Heart left ventricle (tissue), 16 donors: ENCODE measurements around the gene USP48. TPM values are rescaled to one million over a fixed set of nuclear protein-coding genes. Genes with fewer than 3 reads are reported as not detected.
"Not testable (repeated sequence)": the region's sequence is repeated elsewhere in the genome, so short reads cannot be mapped to it uniquely, and the experiment has no call there.

ENCODE experiments used
- ATAC-seq, 4 donors: fragments of 200-7000 bp; cut with Tn5 transposase; one replicate each; pipeline ENCODE4 v1.9.1; 2020 to 2022; ENCODE audit warnings: moderate library complexity in 4 of 4, mild to moderate bottlenecking in 3 of 4, moderate number of reproducible peaks in 1 of 4
- DNase-seq, 5 donors: peaks; one replicate each; pipeline ENCODE4 v3.0.0-alpha.2; 2020
- H3K27ac ChIP-seq, 12 donors: fragments of 200-600 bp; sonication (generic) in 4 of 12; one replicate each; pipeline versions ENCODE4 v1.5.0 to v1.8.0; 2016 to 2022; ENCODE audit warnings: mild to moderate bottlenecking in 2 of 12
- H3K27me3 ChIP-seq, 9 donors: fragments of 200-600 bp; sonication (generic) in 2 of 9; one replicate each; pipeline versions ENCODE4 v1.5.1 to v1.8.0; 2016 to 2022; ENCODE audit warnings: mild to moderate bottlenecking in 3 of 9
- H3K36me3 ChIP-seq, 9 donors: fragments of 200-600 bp; sonication (generic) in 2 of 9; one replicate each; pipeline versions ENCODE4 v1.5.0 to v1.8.0; 2018 to 2022; ENCODE audit warnings: mild to moderate bottlenecking in 2 of 9
- H3K4me1 ChIP-seq, 12 donors: fragments of 200-600 bp; sonication (generic) in 4 of 12; one replicate each; pipeline versions ENCODE4 v1.5.0 to v1.8.0; 2016 to 2022; ENCODE audit warnings: mild to moderate bottlenecking in 3 of 12
- H3K4me3 ChIP-seq, 12 donors: fragments of 200-600 bp; sonication (generic) in 4 of 12; one replicate each; pipeline versions ENCODE4 v1.5.0 to v1.8.0; 2017 to 2022; ENCODE audit warnings: mild to moderate bottlenecking in 9 of 12, moderate library complexity in 4 of 12
- H3K9me3 ChIP-seq, 12 donors: fragments of 200-600 bp; sonication (generic) in 4 of 12; one replicate each; pipeline versions ENCODE4 v1.5.0 to v1.8.0; 2016 to 2022; ENCODE audit warnings: mild to moderate bottlenecking in 1 of 12
- POLR2A ChIP-seq, 2 donors: fragments of 450-650 bp; IDR thresholded peaks; one replicate each; pipeline ENCODE4 v1.6.1; 2017; ENCODE audit warnings: antibody characterized with exemption in 2 of 2, mild to moderate bottlenecking in 2 of 2, moderate library complexity in 2 of 2
- WGBS, 4 donors: extraction: QIAGEN DNeasy Blood & Tissue Kit in 2 of 4; methylation state at CpG; one replicate each; pipeline versions ENCODE4 v1.1.5 to v1.1.7; 2013 to 2018; 5-methylcytosine and 5-hydroxymethylcytosine counted together
- intact Hi-C, 10 donors: fragments of 100-400 bp; cut with DNase I; formaldehyde crosslinking; loops; one replicate each; pipeline versions ENCODE4 v1.11.1 to v1.14.2; 2022
- polyA plus RNA-seq, 2 donors: library from polyadenylated mRNA; stranded (reverse); fragments of 200-250 nt; gene quantifications; one replicate each; pipeline ENCODE4 v1.2.3, GENCODE V29; 2013
- total RNA-seq, 9 donors: library from RNA; depleted of rRNA in 2 of 9; stranded (reverse); fragments of >200 nt in 2 of 9; fragmentation: NEBNext Ultra II Directional in 3 of 9; extraction: Animal tissue kit (Norgen Biotek cat#: 25700) in 3 of 9; gene quantifications; one replicate each; pipeline versions ENCODE4 v1.1.0 to v1.2.4, GENCODE V29; 2016 to 2023
- TF ChIP-seq, protein P1 (sequence below), 12 donors: fragments of 200-600 bp; sonication (generic) in 4 of 12; IDR thresholded peaks; one replicate each; pipeline versions ENCODE4 v1.5.0 to v1.8.0; 2018 to 2022; ENCODE audit warnings: antibody characterized with exemption in 12 of 12, mild to moderate bottlenecking in 5 of 12
- donor health status: ischemic (EF 13 %, LVEDD 7.1; RV severe dilation, severe dysfunction).
- donor health status: healthy with polysubstance abuse.
- donor health status: DM: no; HTN: yes; CAD: no.
- donor health status: DM: no; HTN: no; CAD: no.
- donor health status: ischemic (EF 25% LVEDD 6.9; RV normal size, moderate dysfunction).
- donor health status: ischemic (EF 25% LVEDD 5.7; RV mildly dilated, moderate dysfunction).
- donor health status: healthy.
- donor health status: DM: yes; HTN: yes; CAD: no.
- donor health status: ischemic (EF 35%, LVEDD 5.7; RV mildly dilated, moderate dysfunction).
- donor health status: nonischemic (EF 11% LVEDD 7.7; RV severe dilation, severe dysfunction).
- donor health status: DM: yes; HTN: yes; CAD: no.
- donor health status: PGD.
- donor health status: ischemic (EF 29% LVEDD 5.4; RV normal size, mild dysfunction).
- donor health status: nonischemic (EF 23%, LVEDD 6.1; RV moderate dilation, normal function).

The USP48 gene
- total and polyA plus RNA-seq, 11 donors = 17.3 to 45.5 (median 38.8) TPM

DNA sequence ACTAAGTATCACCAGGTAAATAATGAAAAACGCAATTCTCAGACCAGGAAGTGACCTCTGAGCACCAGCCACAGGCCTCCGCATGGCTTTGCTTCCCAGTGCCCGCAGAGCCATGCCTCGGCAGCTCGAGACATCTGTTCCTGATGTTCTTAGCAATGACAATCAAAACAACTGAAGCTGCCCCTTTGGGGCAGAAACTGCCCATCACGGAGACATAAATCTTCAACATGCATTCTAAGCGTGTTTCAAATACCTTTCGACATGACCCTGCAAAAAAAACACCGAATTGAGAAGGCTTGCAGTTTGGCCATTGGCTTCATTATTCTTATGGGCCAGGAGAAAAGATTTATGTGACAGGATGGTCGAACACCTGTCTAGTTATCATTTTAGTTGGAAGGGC lies 108.0 kb downstream of the USP48 start:
- ATAC-seq (no peak), DNase-seq (no peak)
- no peaks in the 10 kb centered on the region for H3K9me3 ChIP-seq
- peaks cover 0 to 38% (median 26%) of the 10 kb centered on the region in 9 donors for H3K36me3 ChIP-seq
- H3K27me3 ChIP-seq = peaks cover 0 to 14% (median 0%) of the 10 kb centered on the region in 9 donors
- TF ChIP-seq, protein P1, sequence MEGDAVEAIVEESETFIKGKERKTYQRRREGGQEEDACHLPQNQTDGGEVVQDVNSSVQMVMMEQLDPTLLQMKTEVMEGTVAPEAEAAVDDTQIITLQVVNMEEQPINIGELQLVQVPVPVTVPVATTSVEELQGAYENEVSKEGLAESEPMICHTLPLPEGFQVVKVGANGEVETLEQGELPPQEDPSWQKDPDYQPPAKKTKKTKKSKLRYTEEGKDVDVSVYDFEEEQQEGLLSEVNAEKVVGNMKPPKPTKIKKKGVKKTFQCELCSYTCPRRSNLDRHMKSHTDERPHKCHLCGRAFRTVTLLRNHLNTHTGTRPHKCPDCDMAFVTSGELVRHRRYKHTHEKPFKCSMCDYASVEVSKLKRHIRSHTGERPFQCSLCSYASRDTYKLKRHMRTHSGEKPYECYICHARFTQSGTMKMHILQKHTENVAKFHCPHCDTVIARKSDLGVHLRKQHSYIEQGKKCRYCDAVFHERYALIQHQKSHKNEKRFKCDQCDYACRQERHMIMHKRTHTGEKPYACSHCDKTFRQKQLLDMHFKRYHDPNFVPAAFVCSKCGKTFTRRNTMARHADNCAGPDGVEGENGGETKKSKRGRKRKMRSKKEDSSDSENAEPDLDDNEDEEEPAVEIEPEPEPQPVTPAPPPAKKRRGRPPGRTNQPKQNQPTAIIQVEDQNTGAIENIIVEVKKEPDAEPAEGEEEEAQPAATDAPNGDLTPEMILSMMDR (IDR thresholded peaks at IDR 0.05) = no peak
- TF ChIP-seq POLR2A (IDR thresholded peaks at IDR 0.05) = no peak
- peaks cover 6 to 33% (median 23%) of the 10 kb centered on the region in 12 donors for H3K4me1 ChIP-seq
- intact Hi-C loops = loop anchor here in 1 of 10 donors (10.0 kb wide), 1 partner anchor 740 kb away; no protein-coding TSS in a partner anchor
- 90 to 94% (median 93%) methylated on average over 10 of the region's 10 CpGs for WGBS, 4 donors
- no peak overlapping the region for H3K27ac ChIP-seq
- no peak overlapping the region for H3K4me3 ChIP-seq

DNA sequence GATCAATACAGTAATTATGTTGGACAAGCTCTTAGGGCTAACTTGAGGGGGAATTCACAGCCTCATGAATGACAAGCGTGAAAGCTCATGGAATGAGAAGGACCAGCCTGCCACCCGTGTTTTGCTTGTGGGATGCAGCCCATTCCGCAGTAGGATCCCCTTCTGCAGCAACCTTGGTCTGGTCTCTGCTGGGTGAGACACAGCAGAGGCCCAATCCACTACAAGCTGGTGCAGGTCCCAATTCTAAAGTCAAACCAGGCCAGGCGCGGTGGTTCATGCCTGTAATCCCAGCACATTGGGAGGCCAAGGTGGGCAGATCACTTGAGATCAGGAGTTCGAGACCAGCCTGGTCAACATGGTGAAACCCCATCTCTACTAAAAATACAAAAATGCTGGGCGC lies 109.1 kb downstream of the USP48 start:
- 85 to 93% (median 90%) methylated on average over 6 to 7 of the region's 7 CpGs for WGBS, 4 donors
- peaks cover 0 to 27% (median 15%) of the 10 kb centered on the region in 9 donors for H3K36me3 ChIP-seq
- not testable (repeated sequence) for H3K9me3 ChIP-seq, ATAC-seq, DNase-seq, H3K4me3 ChIP-seq
- H3K4me1 ChIP-seq = peaks cover 6 to 44% (median 34%) of the 10 kb centered on the region in 12 donors
- H3K27ac ChIP-seq = peak overlapping the region in 6 of 12 donors; percentile 35 to 67 (median 53)
- intact Hi-C loops = loop anchor here in 1 of 10 donors (10.0 kb wide), 1 partner anchor 741 kb away; no protein-coding TSS in a partner anchor
- peaks cover 0 to 25% (median 8%) of the 10 kb centered on the region in 9 donors for H3K27me3 ChIP-seq

DNA sequence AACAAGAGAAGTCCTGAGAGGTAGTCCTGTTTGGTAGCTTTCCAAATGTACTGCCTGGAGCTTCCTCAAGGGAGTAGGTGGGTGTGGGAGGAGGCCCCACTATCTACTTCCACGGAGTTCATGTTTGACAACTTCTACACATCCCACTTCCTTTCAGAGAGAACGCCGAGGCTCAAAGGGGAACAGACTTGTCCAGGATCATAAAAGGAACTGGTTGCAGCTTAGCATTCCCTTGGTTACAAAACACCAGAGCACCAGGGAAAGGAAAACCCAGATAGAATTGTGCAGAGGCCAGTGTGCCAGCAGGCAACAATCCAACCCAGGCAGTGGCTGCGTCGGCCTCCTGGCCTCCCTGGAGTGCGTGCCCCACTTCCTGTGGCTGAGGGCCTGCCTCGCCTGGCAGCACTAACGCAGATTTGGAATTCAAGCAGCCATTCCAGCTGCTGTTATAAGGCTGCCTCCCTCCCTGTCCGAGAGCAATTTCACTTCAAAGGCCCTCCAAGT lies 109.6 kb downstream of the USP48 start:
- no peaks in the 10 kb centered on the region for H3K9me3 ChIP-seq
- ATAC-seq (peak; percentile 53 to 88 (median 76)), DNase-seq (peak; percentile 64 to 83 (median 76))
- H3K27ac ChIP-seq = peak overlapping the region in 7 of 12 donors; percentile 18 to 67 (median 46)
- intact Hi-C loops = loop anchor here in 1 of 10 donors (10.0 kb wide), 1 partner anchor 741 kb away; no protein-coding TSS in a partner anchor
- 0 to 46% (median 5%) methylated on average over 7 to 9 of the region's 9 CpGs for WGBS, 4 donors
- peaks cover 6 to 50% (median 38%) of the 10 kb centered on the region in 12 donors for H3K4me1 ChIP-seq
- H3K27me3 ChIP-seq = peaks cover 0 to 30% (median 14%) of the 10 kb centered on the region in 9 donors
- peaks cover 0 to 22% (median 10%) of the 10 kb centered on the region in 9 donors for H3K36me3 ChIP-seq
- no peak overlapping the region for H3K4me3 ChIP-seq
- TF ChIP-seq, protein P1 (IDR thresholded peaks at IDR 0.05) = no peak
- no peak for TF ChIP-seq POLR2A (IDR thresholded peaks at IDR 0.05)

DNA sequence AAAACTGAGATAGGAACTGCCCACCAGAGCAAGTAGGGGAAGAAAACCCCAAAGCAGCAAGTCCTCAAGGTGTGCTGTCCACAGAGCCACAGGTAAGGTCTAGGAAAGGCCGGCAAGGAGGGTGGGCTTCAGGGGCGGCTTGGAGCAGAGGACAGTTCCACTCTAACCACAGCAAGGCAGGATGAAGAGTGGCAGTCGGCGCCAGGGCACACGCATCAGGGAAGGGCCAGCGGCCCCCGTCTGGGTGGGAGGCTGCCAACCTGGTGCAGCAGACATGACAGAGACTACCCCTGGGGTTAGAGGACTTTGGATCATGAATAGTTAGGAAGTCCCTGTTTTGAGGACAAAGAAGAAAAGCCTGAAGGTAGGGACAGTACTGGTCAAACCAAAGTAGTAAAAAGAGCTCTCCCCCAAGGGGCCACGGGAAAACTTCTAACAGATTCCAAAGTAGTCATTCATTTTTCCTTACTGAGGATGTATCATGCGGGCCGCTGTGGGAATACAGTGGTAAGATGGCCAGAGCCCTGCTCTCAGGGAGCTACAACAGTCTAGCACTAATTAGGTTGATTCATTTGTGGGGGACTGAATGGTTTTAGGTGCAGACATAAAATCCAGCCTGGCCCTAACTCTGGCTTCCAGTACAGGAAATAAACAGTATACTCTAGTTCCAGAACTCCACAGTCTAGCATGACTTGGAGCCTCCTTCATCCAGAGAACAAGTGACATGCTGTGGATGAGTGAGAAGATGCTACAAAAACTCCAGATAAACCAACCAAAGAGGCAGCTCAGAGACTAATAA lies 110.3 kb downstream of the USP48 start:
- Histone ChIP-seq H3K4me1 (peaks cover 6 to 56% (median 38%) of the 10 kb centered on the region in 12 donors), H3K27ac (peak overlapping the region in 7 of 12 donors; percentile 18 to 67 (median 46)), H3K9me3 (no peaks in the 10 kb centered on the region), H3K27me3 (peaks cover 0 to 37% (median 19%) of the 10 kb centered on the region in 9 donors), H3K36me3 (peaks cover 0 to 15% (median 5%) of the 10 kb centered on the region in 9 donors), H3K4me3 (no peak overlapping the region)
- no peak for DNase-seq
- WGBS, 4 donors = 79 to 83% (median 80%) methylated on average over 10 of the region's 10 CpGs
- TF ChIP-seq POLR2A (IDR thresholded peaks at IDR 0.05) = no peak
- TF ChIP-seq, protein P1 (IDR thresholded peaks at IDR 0.05) = no peak
- ATAC-seq = no peak
- intact Hi-C loops = loop anchor here in 1 of 10 donors (10.0 kb wide), 1 partner anchor 742 kb away; no protein-coding TSS in a partner anchor
